Vagina (tissue), 2 donors: ENCODE measurements around the gene CCNG2. TPM values are rescaled to one million over a fixed set of nuclear protein-coding genes. Genes with fewer than 3 reads are reported as not detected.

Experiments
- DNase-seq, 2 donors: peaks; one replicate each; pipeline ENCODE4 v3.0.0-alpha.2; 2017; ENCODE audit errors: extremely low spot score in 2 of 2
- H3K27ac ChIP-seq: fragments of 200-600 bp; sonication (generic); one replicate; pipeline ENCODE4 v1.5.1; 2019
- H3K27me3 ChIP-seq: fragments of 200-600 bp; sonication (generic); one replicate; pipeline ENCODE4 v1.5.1; 2019
- H3K36me3 ChIP-seq, 2 donors: fragments of 200-600 bp; sonication (generic); one replicate each; pipeline ENCODE4 v1.5.1; 2017 to 2019
- H3K4me1 ChIP-seq: fragments of 200-600 bp; sonication (generic); one replicate; pipeline ENCODE4 v1.5.1; 2019
- H3K4me3 ChIP-seq, 2 donors: fragments of 200-600 bp; sonication (generic); 1 replicate in 1 of 2; 2 replicates in 1 of 2; pipeline ENCODE4 v1.5.1; 2016 to 2019
- H3K9me3 ChIP-seq: fragments of 200-600 bp; sonication (generic); one replicate; pipeline ENCODE4 v1.5.1; 2019
- POLR2A ChIP-seq, 2 donors: fragments of 450-650 bp; IDR thresholded peaks; one replicate each; pipeline ENCODE4 v1.6.1; 2017; ENCODE audit warnings: antibody characterized with exemption in 2 of 2, mild to moderate bottlenecking in 2 of 2, moderate library complexity in 2 of 2
- POLR2AphosphoS5 ChIP-seq, 2 donors: sonication (generic); formaldehyde crosslinking; IDR thresholded peaks; one replicate each; pipeline ENCODE4 v1.9.0; 2017; ENCODE audit warnings: antibody characterized with exemption in 2 of 2, mild to moderate bottlenecking in 2 of 2, low read depth in 1 of 2; ENCODE audit not compliant: insufficient read depth in 1 of 2
- intact Hi-C: fragments of 100-400 bp; cut with DNase I; formaldehyde crosslinking; loops from one replicate; pipeline ENCODE4 v1.15.1; 2023
- total RNA-seq: library from RNA; depleted of rRNA; stranded (reverse); fragments of >200 nt; gene quantifications from one replicate; pipeline ENCODE4 v1.2.3, GENCODE V29; 2016
- TF ChIP-seq, protein P1 (sequence below), 3 experiments: fragments of 450-650 bp in 2 of 3; fragments of 200-600 bp in 1 of 3; sonication (generic) in 1 of 3; IDR thresholded peaks; one replicate each; pipeline ENCODE4 v1.5.1; 2017 to 2019; ENCODE audit warnings: antibody characterized with exemption in 3 of 3, mild to moderate bottlenecking in 2 of 3, moderate library complexity in 2 of 3

The CCNG2 gene
- total RNA-seq, 1 donor from 2014 or later, result 31.4 TPM

DNA sequence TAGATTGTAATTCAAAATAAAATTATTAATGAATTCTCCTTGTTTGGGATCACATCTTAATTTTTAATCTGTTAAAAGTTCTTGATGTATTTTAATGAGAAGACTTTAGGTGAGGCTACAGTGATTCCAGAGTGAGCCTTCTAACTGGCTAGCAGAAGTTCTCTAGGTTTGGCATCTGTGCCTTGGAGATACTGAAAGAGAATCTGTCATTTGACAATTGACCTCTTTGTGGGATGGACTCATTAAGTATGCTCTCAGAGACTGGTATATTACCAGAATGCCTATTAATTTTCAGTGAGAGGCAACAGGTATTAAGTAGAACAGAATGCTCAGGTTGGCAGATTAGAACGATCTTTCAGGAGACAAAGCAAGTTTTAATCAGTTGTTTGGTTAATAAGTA, 10.2 kb downstream of the CCNG2 start:
- H3K36me3 ChIP-seq, result peaks cover 0 to 61% of the 10 kb centered on the region in 2 donors
- H3K4me3 ChIP-seq, result no peak overlapping the region
- no peaks in the 10 kb centered on the region for H3K27me3 ChIP-seq
- intact Hi-C loops, result no loop called here
- H3K4me1 ChIP-seq, result no peaks in the 10 kb centered on the region
- H3K27ac ChIP-seq, result no peak overlapping the region
- no peak for DNase-seq
- no peaks in the 10 kb centered on the region for H3K9me3 ChIP-seq
- TF ChIP-seq POLR2A (IDR thresholded peaks at IDR 0.05) (no peak), POLR2AphosphoS5 (IDR thresholded peaks at IDR 0.05; ENCODE audit: insufficient read depth in 1 of 2, low read depth in 1 of 2) (no peak)
- TF ChIP-seq, protein P1, sequence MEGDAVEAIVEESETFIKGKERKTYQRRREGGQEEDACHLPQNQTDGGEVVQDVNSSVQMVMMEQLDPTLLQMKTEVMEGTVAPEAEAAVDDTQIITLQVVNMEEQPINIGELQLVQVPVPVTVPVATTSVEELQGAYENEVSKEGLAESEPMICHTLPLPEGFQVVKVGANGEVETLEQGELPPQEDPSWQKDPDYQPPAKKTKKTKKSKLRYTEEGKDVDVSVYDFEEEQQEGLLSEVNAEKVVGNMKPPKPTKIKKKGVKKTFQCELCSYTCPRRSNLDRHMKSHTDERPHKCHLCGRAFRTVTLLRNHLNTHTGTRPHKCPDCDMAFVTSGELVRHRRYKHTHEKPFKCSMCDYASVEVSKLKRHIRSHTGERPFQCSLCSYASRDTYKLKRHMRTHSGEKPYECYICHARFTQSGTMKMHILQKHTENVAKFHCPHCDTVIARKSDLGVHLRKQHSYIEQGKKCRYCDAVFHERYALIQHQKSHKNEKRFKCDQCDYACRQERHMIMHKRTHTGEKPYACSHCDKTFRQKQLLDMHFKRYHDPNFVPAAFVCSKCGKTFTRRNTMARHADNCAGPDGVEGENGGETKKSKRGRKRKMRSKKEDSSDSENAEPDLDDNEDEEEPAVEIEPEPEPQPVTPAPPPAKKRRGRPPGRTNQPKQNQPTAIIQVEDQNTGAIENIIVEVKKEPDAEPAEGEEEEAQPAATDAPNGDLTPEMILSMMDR (IDR thresholded peaks at IDR 0.05), result no peak

DNA sequence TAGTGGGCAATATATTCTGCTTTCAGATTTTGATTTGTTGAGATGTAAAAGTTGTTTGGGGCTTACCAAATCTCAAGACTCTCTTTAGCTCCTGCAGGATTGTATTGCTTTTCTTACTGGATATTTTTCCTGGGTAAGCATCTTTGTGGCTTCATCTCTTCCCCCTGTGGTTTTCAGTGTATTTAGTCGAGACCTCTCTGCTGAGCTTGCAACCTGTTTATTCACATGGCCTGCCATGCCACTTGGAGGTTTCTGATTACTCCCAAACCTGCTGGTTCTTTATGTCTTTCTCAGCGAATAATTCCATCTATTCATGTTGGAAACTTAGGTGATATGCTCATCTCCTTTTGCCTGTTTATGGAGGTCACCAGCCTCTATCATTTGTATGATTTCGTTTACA, 10.9 kb downstream of the CCNG2 start:
- Histone ChIP-seq H3K27ac (no peak overlapping the region), H3K4me1 (no peaks in the 10 kb centered on the region), H3K9me3 (no peaks in the 10 kb centered on the region), H3K27me3 (no peaks in the 10 kb centered on the region), H3K36me3 (peaks cover 0 to 54% of the 10 kb centered on the region in 2 donors), H3K4me3 (no peak overlapping the region)
- intact Hi-C loops, result no loop called here
- TF ChIP-seq, protein P1 (IDR thresholded peaks at IDR 0.05), result no peak
- TF ChIP-seq POLR2A (IDR thresholded peaks at IDR 0.05), result no peak
- no peak for TF ChIP-seq POLR2AphosphoS5 (IDR thresholded peaks at IDR 0.05; ENCODE audit: insufficient read depth in 1 of 2, low read depth in 1 of 2)
- no peak for DNase-seq

DNA sequence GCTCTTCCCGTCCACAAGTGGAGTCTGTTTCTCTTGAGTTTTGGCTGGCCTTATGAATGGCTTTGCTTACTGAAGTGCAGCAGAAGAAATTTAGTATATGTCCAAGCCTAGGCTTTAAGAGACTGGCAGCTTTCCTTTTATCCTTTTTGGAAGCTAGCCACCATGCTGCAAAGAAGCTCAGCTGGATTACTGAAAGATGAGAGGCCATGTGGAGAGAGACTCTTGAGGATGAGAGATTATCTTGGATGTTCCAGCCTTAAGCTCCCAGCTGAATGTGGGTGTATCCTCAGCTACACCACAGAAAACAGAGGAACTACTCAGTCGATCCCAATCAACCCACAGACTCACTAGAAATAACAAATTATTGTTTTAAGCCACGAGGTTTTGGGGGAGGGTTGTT, 12.5 kb downstream of the CCNG2 start:
- no peak for DNase-seq
- H3K4me3 ChIP-seq, result no peak overlapping the region
- TF ChIP-seq POLR2AphosphoS5 (IDR thresholded peaks at IDR 0.05; ENCODE audit: insufficient read depth in 1 of 2, low read depth in 1 of 2), result no peak
- TF ChIP-seq POLR2A (IDR thresholded peaks at IDR 0.05), result no peak
- TF ChIP-seq, protein P1 (IDR thresholded peaks at IDR 0.05), result no peak
- H3K27me3 ChIP-seq, result no peaks in the 10 kb centered on the region
- no peaks in the 10 kb centered on the region for H3K4me1 ChIP-seq
- peaks cover 0 to 38% of the 10 kb centered on the region in 2 donors for H3K36me3 ChIP-seq
- H3K27ac ChIP-seq, result no peak overlapping the region
- no peaks in the 10 kb centered on the region for H3K9me3 ChIP-seq
- intact Hi-C loops, result no loop called here

DNA sequence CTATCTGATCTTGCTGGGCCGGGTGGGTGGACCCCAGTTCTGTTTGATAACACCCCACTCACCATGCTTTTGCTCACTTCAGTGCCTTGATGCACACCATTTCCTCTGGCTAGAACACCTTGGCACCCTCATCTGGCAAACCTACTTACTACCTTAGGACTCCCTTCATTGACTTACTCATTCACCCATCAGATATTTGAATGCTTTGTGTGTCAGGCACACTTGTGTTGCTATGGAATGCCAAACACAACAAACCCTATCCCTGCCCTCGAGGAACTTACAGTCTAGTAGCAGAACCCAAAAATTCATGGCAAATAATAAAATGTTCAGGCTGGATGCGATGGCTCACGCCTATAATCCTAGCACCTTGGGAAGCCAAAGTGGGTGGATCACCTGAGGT, 13.9 kb downstream of the CCNG2 start:
- intact Hi-C loops, result no loop called here
- Histone ChIP-seq H3K4me3 (no peak overlapping the region), H3K27me3 (no peaks in the 10 kb centered on the region), H3K4me1 (no peaks in the 10 kb centered on the region), H3K36me3 (peaks cover 0 to 25% of the 10 kb centered on the region in 2 donors), H3K27ac (no peak overlapping the region), H3K9me3 (no peaks in the 10 kb centered on the region)
- no peak for DNase-seq
- TF ChIP-seq POLR2A (IDR thresholded peaks at IDR 0.05) (no peak), POLR2AphosphoS5 (IDR thresholded peaks at IDR 0.05; ENCODE audit: insufficient read depth in 1 of 2, low read depth in 1 of 2) (no peak)
- TF ChIP-seq, protein P1 (IDR thresholded peaks at IDR 0.05), result no peak

DNA sequence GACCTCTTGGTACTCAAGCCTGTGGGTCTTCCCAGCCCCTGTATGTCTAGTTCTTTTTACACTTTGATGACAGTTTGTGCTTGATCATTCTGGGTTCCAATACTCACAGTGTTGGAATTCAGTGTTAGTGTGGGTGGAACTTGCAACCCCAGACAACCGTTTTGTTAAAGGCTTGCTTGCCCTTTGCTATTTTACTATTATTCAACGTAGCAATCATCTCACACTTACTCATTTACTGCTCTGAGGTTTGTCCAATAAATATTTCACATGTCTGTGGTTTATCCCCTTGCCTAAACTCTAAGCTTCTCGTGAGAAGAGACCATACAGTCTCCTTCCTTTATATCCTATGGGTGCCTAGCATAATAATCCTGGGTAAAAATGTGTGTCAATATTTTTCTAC, 15.3 kb downstream of the CCNG2 start:
- H3K36me3 ChIP-seq, result peaks cover 0 to 11% of the 10 kb centered on the region in 2 donors
- H3K4me1 ChIP-seq, result no peaks in the 10 kb centered on the region
- intact Hi-C loops, result no loop called here
- no peaks in the 10 kb centered on the region for H3K27me3 ChIP-seq
- no peak overlapping the region for H3K4me3 ChIP-seq
- no peak overlapping the region for H3K27ac ChIP-seq
- no peak for DNase-seq
- TF ChIP-seq POLR2A (IDR thresholded peaks at IDR 0.05), result no peak
- TF ChIP-seq, protein P1 (IDR thresholded peaks at IDR 0.05), result no peak
- TF ChIP-seq POLR2AphosphoS5 (IDR thresholded peaks at IDR 0.05; ENCODE audit: insufficient read depth in 1 of 2, low read depth in 1 of 2), result no peak
- no peaks in the 10 kb centered on the region for H3K9me3 ChIP-seq
